NCI-H1930 (cell line): Measurements from ENCODE around the gene FBXL13.
"Not testable (repeated sequence)": the region's sequence is repeated elsewhere in the genome, so short reads cannot be mapped to it uniquely, and the experiment has no call there.

Source experiments
- DNase-seq, 2 experiments: peaks; one replicate each; lab custom pipeline; 2025; lab: John Stamatoyannopoulos, UW

FBXL13 gene

GRCh38 chr7:102819151-102819550 lies 255.4 kb downstream of the FBXL13 start:
- no peak for DNase-seq

- DNase-seq: no peak
These were observed 256.7 kb downstream of the FBXL13 start for GRCh38 chr7:102817616-102818573.

GRCh38 chr7:102814025-102814471 lies 260.5 kb downstream of the FBXL13 start:
- no peak for DNase-seq

- DNase-seq: no peak
These were observed 261.2 kb downstream of the FBXL13 start for GRCh38 chr7:102813191-102814024.

- DNase-seq: no peak
These were observed 262.5 kb downstream of the FBXL13 start for GRCh38 chr7:102811942-102812678.

- DNase-seq: no peak
These were observed 263.7 kb downstream of the FBXL13 start for GRCh38 chr7:102810916-102811315.

- no peak for DNase-seq
These were observed 268.0 kb downstream of the FBXL13 start for GRCh38 chr7:102806613-102807012.

- DNase-seq: not testable (repeated sequence)
These were observed 278.5 kb downstream of the FBXL13 start for GRCh38 chr7:102795987-102796595.

GRCh38 chr7:102794567-102794966 lies 280.0 kb downstream of the FBXL13 start:
- not testable (repeated sequence) for DNase-seq

- not testable (repeated sequence) for DNase-seq
These were observed 282.8 kb downstream of the FBXL13 start for GRCh38 chr7:102791831-102792230.

GRCh38 chr7:102791367-102791766 lies 283.2 kb downstream of the FBXL13 start:
- not testable (repeated sequence) for DNase-seq

- not testable (repeated sequence) for DNase-seq
These were observed 284.1 kb downstream of the FBXL13 start for GRCh38 chr7:102790364-102791100.

GRCh38 chr7:102788770-102789169 lies 285.8 kb downstream of the FBXL13 start:
- not testable (repeated sequence) for DNase-seq

GRCh38 chr7:102780926-102781325 lies 293.7 kb downstream of the FBXL13 start:
- not testable (repeated sequence) for DNase-seq

GRCh38 chr7:102778663-102779062 lies 295.9 kb downstream of the FBXL13 start:
- DNase-seq: not testable (repeated sequence)

- not testable (repeated sequence) for DNase-seq
These were observed 298.4 kb downstream of the FBXL13 start for GRCh38 chr7:102776217-102776616.

- not testable (repeated sequence) for DNase-seq
These were observed 304.1 kb downstream of the FBXL13 start for GRCh38 chr7:102770467-102770866.

GRCh38 chr7:102769657-102770192 lies 304.9 kb downstream of the FBXL13 start:
- not testable (repeated sequence) for DNase-seq

GRCh38 chr7:102763295-102763905 lies 311.2 kb downstream of the FBXL13 start:
- not testable (repeated sequence) for DNase-seq
